G401 (cell line): ENCODE results near the gene SIRT5. TPM values are rescaled to one million over a fixed set of nuclear protein-coding genes. Genes with fewer than 3 reads are reported as not detected.

Experiments
- DNase-seq: peaks from one replicate; pipeline ENCODE4 v3.0.0-alpha.2; 2015; ENCODE audit warnings: low spot score
- in situ Hi-C: cut with HindIII; loops from 2 replicates; pipeline ENCODE4 v1.10.0; 2016; ENCODE audit warnings: low sequenced_read_pairs, mixed read lengths
- total RNA-seq: library from RNA; depleted of rRNA; stranded (reverse); fragments of >200 nt; shearing (Covaris generic); gene quantifications from 2 replicates; pipeline ENCODE4 v1.2.3, GENCODE V29; 2014; rRNA removed

Gene SIRT5
- total RNA-seq, result 9.7 and 13.9 TPM in 2 replicates

DNA sequence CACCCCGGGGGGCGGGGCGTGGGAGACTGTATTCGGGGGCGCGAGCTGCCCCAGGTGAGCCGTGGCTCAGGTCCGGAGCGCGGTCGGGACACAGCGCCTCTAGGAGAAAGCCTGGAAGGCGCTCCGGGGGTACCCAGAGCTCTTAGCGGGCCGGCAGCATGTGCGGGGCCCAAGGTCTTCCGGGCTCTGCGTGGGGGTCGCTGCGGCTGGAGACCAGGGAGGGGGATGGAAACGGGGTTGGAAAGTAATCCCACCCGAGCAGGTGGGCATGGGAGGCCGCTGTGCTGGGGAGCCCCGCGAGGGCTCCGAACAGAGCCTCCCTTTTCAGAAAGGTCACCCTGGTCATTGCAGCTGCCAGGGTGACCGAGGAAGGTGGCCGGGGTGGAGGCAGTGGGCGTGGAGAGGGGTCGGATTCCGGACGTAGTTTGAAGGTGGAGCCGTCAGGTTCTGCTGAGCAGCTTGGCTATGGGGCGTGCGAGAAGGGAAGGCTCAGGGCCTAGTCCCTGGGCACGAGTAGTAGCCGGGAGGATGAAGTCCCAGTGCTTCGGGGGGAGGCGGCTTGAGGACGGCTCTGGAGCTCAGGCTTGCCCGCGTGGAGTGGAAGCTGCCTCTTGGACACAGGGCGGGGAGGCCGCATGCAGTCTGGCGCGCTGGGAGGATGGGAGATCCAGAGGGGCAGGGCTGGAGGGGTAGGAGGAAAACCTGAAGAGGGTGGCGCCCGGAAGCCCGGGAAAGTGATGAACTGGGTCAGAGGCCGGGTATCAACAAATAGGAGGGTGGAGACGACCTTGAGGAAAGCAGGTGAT lies at the start of gene SIRT5:
Gene SIRT5 (plus strand): TSS at position 31 of the 806 bp plus-strand sequence. CDS start 9,510 bp downstream, outside the sequence.
- in situ Hi-C loops, result no loop called here
- peak; percentile 84 for DNase-seq

- in situ Hi-C loops, result no loop called here
Measured at GRCh38 chr6:13524801-13525508, 49.4 kb upstream of the SIRT5 start.

GRCh38 chr6:13526357-13526726 lies 48.1 kb upstream of the SIRT5 start:
- DNase-seq, result no peak
- in situ Hi-C loops, result no loop called here

More at GRCh38 chr6:13524801-13525508, 49.4 kb upstream of the SIRT5 start:
- peak; percentile 38 for DNase-seq

GRCh38 chr6:13526727-13527670 lies 47.4 kb upstream of the SIRT5 start:
- in situ Hi-C loops, result no loop called here
- peak; percentile 97 for DNase-seq

- in situ Hi-C loops, result no loop called here
- DNase-seq, result no peak
Measured at GRCh38 chr6:13527671-13528056, 46.7 kb upstream of the SIRT5 start.

- in situ Hi-C loops, result no loop called here
- no peak for DNase-seq
Measured at GRCh38 chr6:13528232-13528631, 46.2 kb upstream of the SIRT5 start.

DNA sequence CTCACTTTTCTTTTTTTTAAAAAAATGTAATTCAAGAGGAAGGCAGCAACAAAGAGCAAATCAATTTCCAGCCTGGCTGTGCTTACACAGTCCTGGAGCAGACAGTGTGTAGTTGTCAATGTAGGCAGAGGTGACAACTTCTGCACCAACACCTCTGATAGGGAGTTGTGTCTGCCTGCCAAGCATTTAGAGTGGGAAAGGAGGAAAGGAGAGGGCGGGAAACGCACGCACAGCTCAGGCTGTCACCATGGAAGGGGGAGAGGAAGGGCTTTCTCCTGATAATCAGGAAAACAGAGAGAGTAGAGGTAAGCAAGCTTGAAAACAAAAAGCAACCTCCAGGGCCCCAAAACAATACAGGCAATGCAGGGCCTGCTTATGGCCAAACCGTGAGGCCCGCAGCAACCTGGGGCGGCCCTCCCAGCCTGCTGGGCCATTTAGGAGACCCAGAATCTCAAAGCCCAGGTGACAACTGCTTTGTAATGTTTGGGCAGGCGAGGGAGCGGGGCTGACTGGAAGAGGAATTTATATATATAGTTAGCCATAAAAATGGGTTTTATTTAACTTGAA lies 45.5 kb upstream of the SIRT5 start:
- DNase-seq, result no peak
- in situ Hi-C loops, result no loop called here

DNA sequence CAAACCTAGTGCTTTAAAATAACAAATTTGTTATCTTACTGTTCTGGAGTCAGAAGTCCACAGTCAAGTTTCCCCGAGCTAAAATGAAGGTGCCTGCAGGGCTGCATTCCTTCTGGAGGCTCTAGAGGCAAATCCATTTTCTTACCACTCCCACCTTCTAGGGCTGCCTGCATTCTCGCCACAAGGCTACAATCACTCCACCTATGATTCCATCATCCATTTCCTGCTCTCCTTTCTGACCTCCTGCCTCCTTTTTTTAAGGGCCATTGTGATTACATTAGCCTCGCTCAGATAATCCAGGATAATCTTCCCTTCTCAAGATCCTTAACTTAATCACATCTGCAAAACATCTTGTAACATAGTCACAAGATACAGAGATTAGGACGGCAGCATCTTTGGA lies 42.4 kb upstream of the SIRT5 start:
- in situ Hi-C loops, result no loop called here
- no peak for DNase-seq

GRCh38 chr6:13534536-13534935 lies 39.9 kb upstream of the SIRT5 start:
- in situ Hi-C loops, result no loop called here
- DNase-seq, result no peak

DNA sequence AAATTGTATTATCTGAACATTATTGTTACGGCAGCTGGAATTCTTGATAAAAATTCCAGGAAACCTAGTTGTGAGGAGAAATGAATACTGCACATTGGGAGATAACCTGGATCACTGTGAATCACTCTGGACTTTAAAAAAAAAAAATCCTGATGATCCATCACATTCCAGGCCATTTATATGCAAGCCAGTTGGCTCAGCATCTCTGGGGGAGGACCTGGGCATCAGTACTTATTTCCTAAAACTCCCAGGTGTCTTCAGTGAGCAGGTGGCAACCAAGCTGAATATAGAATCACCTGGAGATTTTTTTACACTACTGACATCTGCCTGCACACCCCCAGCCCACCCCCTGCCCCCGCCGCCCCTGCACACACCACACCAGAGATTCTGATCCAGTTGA lies 39.1 kb upstream of the SIRT5 start:
- DNase-seq, result peak; percentile 70
- in situ Hi-C loops, result no loop called here

DNA sequence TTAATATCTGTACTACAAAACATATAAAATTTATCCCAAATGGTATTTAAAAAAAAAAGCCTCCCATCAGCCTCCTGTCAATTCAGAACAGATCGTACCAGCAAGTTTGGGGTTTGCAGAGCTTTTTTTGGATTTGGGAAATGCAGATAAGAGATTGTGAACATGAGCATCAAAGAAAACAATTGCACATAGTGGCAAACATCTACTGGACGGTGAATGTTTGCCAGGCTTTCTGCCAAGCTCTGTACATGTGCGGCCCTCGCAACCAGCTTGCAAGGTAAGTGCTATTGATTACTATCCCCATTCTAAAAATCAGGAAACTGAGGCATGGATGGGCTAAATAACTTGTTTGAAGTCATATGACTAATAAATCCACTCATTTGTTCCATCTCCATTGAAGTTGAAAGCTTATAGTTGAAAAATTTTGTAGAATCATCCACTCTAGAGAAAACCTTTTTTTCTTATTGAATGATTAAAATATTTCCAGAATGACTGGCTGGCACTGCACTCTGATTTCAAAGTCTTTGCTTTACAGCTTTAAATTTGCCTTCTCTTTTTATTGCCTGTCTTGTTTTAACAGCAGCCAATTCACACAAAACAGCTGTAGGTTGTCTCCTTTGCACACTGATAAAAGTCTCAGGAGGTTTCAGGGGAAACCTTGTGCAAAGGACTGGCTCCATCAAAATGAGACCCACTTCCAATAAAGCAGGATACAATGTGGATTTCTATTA lies 37.4 kb upstream of the SIRT5 start:
- in situ Hi-C loops, result no loop called here
- DNase-seq, result no peak

DNA sequence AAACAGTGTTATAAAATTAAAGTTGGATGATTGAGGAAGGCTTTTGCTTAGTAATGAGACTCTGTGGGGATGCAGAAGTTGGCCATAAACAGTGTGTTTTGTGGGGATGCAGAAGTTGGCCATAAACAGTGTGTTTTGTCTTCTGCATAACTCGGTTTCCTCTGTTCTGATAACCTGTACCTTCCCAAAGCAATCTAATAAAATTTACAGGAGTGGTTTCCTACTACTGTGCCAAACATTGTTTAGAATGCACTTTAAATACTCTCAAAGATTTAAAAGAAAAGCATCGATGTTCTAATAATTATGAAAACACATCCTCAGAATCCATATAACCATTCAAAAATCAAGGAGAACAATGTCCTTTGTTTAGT lies 36.9 kb upstream of the SIRT5 start:
- in situ Hi-C loops, result no loop called here

GRCh38 chr6:13538084-13538483 lies 36.3 kb upstream of the SIRT5 start:
- peak; percentile 78 for DNase-seq
- in situ Hi-C loops, result no loop called here

More for the DNA sequence above, 36.9 kb upstream of the SIRT5 start:
- no peak for DNase-seq

DNA sequence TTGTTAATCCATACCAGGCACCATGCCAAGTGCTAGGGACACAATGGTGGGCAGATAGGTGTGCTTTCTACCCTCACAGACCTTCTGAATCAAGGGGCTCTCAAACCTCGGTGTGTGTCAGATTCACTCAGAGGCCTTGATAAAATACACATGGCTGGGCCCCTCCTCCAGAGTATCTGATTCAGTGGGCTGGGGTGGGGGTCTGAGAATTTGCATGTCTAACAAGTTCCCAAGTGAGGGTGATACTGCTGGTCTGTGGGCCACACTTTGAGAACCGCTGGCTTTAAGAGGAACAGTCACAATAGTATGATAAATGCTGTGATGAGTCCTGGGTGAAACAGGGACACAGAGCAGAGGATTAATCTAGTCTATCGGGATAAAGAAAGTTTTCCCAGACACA lies 35.8 kb upstream of the SIRT5 start:
- no peak for DNase-seq
- in situ Hi-C loops, result no loop called here

- DNase-seq, result no peak
- in situ Hi-C loops, result no loop called here
Measured at GRCh38 chr6:13539572-13539971, 34.8 kb upstream of the SIRT5 start.

- no peak for DNase-seq
- in situ Hi-C loops, result no loop called here
Measured at GRCh38 chr6:13541496-13541895, 32.9 kb upstream of the SIRT5 start.

DNA sequence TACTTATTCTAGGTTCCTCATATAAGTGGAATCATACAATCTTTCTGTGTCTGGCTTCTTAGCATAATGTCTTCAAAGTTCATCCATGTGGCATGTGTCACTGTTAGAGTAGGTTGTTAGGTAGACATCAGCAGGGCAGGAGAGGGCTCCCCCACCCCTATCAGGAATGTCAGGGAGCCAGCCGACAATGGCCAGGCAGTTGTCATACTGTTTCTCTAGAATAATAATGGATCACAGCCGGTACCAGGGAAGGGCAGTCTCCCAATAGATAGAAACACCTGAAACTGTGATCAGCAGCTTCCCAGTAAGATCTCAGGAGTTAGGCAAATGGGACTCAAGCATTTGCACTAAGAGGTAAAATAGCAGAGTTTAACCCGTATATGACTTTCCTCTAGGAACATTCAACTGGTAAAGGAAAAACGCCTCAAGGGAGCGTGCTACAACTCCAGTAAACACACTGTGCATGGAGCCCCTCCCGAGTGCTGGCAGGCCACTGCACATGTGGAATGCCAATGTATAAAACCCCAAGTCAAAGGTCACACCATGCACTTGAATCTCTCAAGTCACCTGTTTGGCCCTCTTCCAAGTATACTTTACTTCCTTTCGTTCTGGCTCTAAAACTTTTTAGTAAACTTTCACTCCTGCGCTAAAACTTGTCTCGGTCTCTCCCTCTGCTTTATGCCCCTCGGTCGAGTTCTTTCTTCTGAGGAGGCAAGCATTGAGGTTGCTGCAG lies 29.8 kb upstream of the SIRT5 start:
- in situ Hi-C loops, result no loop called here
- DNase-seq, result no peak

DNA sequence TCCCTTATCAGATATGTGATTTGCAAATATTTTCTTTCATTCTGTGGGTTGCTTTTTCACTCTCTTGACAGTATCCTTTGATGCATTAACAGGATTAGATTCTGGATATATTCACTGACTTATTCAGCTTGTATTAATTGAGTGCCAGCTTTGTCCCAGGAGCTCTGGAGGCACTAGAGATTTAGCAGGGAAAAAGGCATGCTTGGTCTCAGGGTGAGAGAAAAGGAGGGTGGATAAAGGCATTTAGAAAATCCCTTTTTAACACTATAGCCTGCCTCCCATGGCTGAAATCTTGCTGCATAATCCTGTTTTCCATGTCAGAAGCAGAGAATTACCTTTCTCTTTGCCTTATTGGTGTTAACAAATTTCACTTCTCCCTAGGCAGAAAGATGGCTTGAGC lies 28.5 kb upstream of the SIRT5 start:
- in situ Hi-C loops, result no loop called here

More for the DNA sequence above, 28.5 kb upstream of the SIRT5 start:
- DNase-seq, result no peak
